Measurements from ENCODE around the gene CLRN1. TPM values are rescaled to one million over a fixed set of nuclear protein-coding genes. Genes with fewer than 3 reads are reported as not detected.

Gene CLRN1
- total and polyA plus RNA-seq, 9 of the 15 experiments (the other 6 are each of a cell fraction or from before 2014, with no cell fraction given), result not detected

DNA sequence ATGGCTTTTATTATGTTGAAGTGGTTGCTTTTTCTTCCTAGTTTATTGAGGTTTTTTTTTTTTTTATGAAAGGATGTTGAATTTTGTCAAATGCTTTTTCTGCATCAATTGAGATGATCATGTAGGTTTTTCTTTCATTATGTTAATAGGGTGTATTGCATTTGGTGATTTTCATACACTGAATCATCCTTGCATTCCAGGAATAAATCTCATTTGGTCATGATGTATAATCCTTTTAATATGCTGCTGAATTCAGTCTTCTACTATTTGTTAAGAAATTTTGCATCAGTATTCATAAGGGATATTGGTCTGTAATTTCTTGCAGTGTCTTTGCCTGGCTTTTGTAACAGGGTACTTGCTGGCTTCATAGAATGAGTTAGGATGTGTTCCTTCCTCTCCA is 11.5 kb upstream of the CLRN1 start:
- Histone ChIP-seq H3K27me3 (ENCODE audit: control insufficient read depth in 2 of 2, insufficient read depth in 2 of 2, low read length in 2 of 2) (peaks cover 0 to 3% of the 10 kb centered on the region in 2 experiments; a peak in 2 of 5 replicates), H3K4me2 (ENCODE audit: insufficient read depth, low read length) (no peak overlapping the region), H2AFZ (ENCODE audit: low read depth, low read length) (no peak overlapping the region), H3K36me3 (ENCODE audit: control insufficient read depth, insufficient read depth, low read length) (no peaks in the 10 kb centered on the region), H3K4me3 (no peak overlapping the region), H3K9ac (ENCODE audit: insufficient read depth in 1 of 2, low read depth in 2 of 2, low read length in 2 of 2) (no peak overlapping the region), H4K20me1 (replicated peaks; ENCODE audit: control insufficient read depth, insufficient read depth, low read length) (no peaks in the 10 kb centered on the region), H3K4me1 (replicated peaks in 1 of 2; ENCODE audit: control insufficient read depth in 2 of 2, insufficient read depth in 2 of 2, low read length in 2 of 2) (no peaks in the 10 kb centered on the region), H3K27ac (ENCODE audit: extremely low read depth, low read depth, low read length) (no peak overlapping the region), H3K79me2 (ENCODE audit: control insufficient read depth, insufficient read depth, low read length) (no peaks in the 10 kb centered on the region), H3K9me3 (replicated peaks; ENCODE audit: control insufficient read depth, insufficient read depth, low read depth, low read length) (no peaks in the 10 kb centered on the region), H3K9me1 (ENCODE audit: control insufficient read depth, insufficient read depth, low read length) (no peaks in the 10 kb centered on the region)
- BruUV-seq (replicated peaks), result no TSS peak
- ATAC-seq (no peak), DNase-seq (ENCODE audit: extremely low read depth in 1 of 4, low spot score in 3 of 4) (no peak), FAIRE-seq (no peak)
- in situ Hi-C loops (cut with MboI), result no loop called here
- ChIA-PET CTCF (ENCODE audit: low intra/inter-chr PET ratio) (no interaction called here), POLR2A (no interaction called here)
- TF ChIP-seq CHCHD3 (CRISPR knock-in tag; IDR thresholded peaks at IDR 0.05), result no peak
- no peak for TF ChIP-seq ZFPM2 (CRISPR knock-in tag; IDR thresholded peaks at IDR 0.05)
- no peak for TF ChIP-seq ZFP30 (CRISPR knock-in tag; IDR thresholded peaks at IDR 0.05; ENCODE audit: borderline replicate concordance)
- TF ChIP-seq ZNF57 (CRISPR knock-in tag; IDR thresholded peaks at IDR 0.05), result no peak
- TF ChIP-seq, protein P1, sequence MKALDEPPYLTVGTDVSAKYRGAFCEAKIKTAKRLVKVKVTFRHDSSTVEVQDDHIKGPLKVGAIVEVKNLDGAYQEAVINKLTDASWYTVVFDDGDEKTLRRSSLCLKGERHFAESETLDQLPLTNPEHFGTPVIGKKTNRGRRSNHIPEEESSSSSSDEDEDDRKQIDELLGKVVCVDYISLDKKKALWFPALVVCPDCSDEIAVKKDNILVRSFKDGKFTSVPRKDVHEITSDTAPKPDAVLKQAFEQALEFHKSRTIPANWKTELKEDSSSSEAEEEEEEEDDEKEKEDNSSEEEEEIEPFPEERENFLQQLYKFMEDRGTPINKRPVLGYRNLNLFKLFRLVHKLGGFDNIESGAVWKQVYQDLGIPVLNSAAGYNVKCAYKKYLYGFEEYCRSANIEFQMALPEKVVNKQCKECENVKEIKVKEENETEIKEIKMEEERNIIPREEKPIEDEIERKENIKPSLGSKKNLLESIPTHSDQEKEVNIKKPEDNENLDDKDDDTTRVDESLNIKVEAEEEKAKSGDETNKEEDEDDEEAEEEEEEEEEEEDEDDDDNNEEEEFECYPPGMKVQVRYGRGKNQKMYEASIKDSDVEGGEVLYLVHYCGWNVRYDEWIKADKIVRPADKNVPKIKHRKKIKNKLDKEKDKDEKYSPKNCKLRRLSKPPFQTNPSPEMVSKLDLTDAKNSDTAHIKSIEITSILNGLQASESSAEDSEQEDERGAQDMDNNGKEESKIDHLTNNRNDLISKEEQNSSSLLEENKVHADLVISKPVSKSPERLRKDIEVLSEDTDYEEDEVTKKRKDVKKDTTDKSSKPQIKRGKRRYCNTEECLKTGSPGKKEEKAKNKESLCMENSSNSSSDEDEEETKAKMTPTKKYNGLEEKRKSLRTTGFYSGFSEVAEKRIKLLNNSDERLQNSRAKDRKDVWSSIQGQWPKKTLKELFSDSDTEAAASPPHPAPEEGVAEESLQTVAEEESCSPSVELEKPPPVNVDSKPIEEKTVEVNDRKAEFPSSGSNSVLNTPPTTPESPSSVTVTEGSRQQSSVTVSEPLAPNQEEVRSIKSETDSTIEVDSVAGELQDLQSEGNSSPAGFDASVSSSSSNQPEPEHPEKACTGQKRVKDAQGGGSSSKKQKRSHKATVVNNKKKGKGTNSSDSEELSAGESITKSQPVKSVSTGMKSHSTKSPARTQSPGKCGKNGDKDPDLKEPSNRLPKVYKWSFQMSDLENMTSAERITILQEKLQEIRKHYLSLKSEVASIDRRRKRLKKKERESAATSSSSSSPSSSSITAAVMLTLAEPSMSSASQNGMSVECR (CRISPR knock-in tag; IDR thresholded peaks at IDR 0.05), result no peak
- TF ChIP-seq PTBP1 (IDR thresholded peaks at IDR 0.05; ENCODE audit: low read depth, low read length), result no peak
- TF ChIP-seq, protein P2, sequence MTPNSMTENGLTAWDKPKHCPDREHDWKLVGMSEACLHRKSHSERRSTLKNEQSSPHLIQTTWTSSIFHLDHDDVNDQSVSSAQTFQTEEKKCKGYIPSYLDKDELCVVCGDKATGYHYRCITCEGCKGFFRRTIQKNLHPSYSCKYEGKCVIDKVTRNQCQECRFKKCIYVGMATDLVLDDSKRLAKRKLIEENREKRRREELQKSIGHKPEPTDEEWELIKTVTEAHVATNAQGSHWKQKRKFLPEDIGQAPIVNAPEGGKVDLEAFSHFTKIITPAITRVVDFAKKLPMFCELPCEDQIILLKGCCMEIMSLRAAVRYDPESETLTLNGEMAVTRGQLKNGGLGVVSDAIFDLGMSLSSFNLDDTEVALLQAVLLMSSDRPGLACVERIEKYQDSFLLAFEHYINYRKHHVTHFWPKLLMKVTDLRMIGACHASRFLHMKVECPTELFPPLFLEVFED (CRISPR knock-in tag; conservative IDR thresholded peaks at IDR 0.05), result no peak
- no peak for TF ChIP-seq ZNF79 (CRISPR knock-in tag; IDR thresholded peaks at IDR 0.05; ENCODE audit: low read depth)
- intact Hi-C loops (cut with micrococcal nuclease), result no loop called here

Data from K562 (cell line).